NK-92 (cell line): ENCODE results near the gene SLC44A3.

ENCODE experiments used
- DNase-seq: peaks from one replicate; lab custom pipeline; 2025; ENCODE audit not compliant: unreplicated experiment; lab: John Stamatoyannopoulos, UW

SLC44A3 gene

GRCh38 chr1:94905207-94905606 lies 85.0 kb downstream of the SLC44A3 start:
- DNase-seq = no peak

- no peak for DNase-seq
Observed at GRCh38 chr1:94906382-94906781, 86.2 kb downstream of the SLC44A3 start.

GRCh38 chr1:94907136-94907535 lies 87.0 kb downstream of the SLC44A3 start:
- no peak for DNase-seq

- no peak for DNase-seq
Observed at GRCh38 chr1:94908190-94908589, 88.0 kb downstream of the SLC44A3 start.

GRCh38 chr1:94908965-94909364 lies 88.8 kb downstream of the SLC44A3 start:
- no peak for DNase-seq

- DNase-seq = no peak
Observed at GRCh38 chr1:94909486-94909885, 89.3 kb downstream of the SLC44A3 start.

- no peak for DNase-seq
Observed at GRCh38 chr1:94912263-94913184, 92.4 kb downstream of the SLC44A3 start.

GRCh38 chr1:94917251-94917650 lies 97.1 kb downstream of the SLC44A3 start:
- no peak for DNase-seq

GRCh38 chr1:94919241-94920030 lies 99.3 kb downstream of the SLC44A3 start:
- no peak for DNase-seq

GRCh38 chr1:94920061-94920460 lies 99.9 kb downstream of the SLC44A3 start:
- DNase-seq = no peak

- DNase-seq = no peak
Observed at GRCh38 chr1:94921977-94922376, 101.8 kb downstream of the SLC44A3 start.

- DNase-seq = no peak
Observed at GRCh38 chr1:94922761-94923331, 102.7 kb downstream of the SLC44A3 start.

- DNase-seq = no peak
Observed at GRCh38 chr1:94925004-94925403, 104.8 kb downstream of the SLC44A3 start.

GRCh38 chr1:94925561-94926125 lies 105.5 kb downstream of the SLC44A3 start:
- DNase-seq = no peak

GRCh38 chr1:94926126-94926914 lies 106.2 kb downstream of the SLC44A3 start:
- no peak for DNase-seq

- DNase-seq = no peak
Observed at GRCh38 chr1:94926915-94927404, 106.8 kb downstream of the SLC44A3 start, which contains the start of gene CNN3. TSS of gene CNN3 (minus strand) at chr1:94927110. CDS start at chr1:94926894, 216 bp downstream.

- DNase-seq = no peak
Observed at GRCh38 chr1:94927405-94928175, 107.4 kb downstream of the SLC44A3 start.

GRCh38 chr1:94928293-94928939 lies 108.3 kb downstream of the SLC44A3 start:
- DNase-seq = no peak
